Hepatic stellate cell (primary cell): Measurements from ENCODE around the gene TNK1.
A peak's percentile ranks its signal among the peaks of the same experiment; 100 is the strongest.

Experiments used
- DNase-seq: peaks from one replicate; pipeline ENCODE4 v3.0.0; 2011; ENCODE audit warnings: low spot score

TNK1 gene

GRCh38 chr17:7435676-7436555 is 55.0 kb downstream of the TNK1 start:
- DNase-seq = no peak

GRCh38 chr17:7436556-7437368 is 55.9 kb downstream of the TNK1 start:
- DNase-seq = peak; percentile 87

DNA sequence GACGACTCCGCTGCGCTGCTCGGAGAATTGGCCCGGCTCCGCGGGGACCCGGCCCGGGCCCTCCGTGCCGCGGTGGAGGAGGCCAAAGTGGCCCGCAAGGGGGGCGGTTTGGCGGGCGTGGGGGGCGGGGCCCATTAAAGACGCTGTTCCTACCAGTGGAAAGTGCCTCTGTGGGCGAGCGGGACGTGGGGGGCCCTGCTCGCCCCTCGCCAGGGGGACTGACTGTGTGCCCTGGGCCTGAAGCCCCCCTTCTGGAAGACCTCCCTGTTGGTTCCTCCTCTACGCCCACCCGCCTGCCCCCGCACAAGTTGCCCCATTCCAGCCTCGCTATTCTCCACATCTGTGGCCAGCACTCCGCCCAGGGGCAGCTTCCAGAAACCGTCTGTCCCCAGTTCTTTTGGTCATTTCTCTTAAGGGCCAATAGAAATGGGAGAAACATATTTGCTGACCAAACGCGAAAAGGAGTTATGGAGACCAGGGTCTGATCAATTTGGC is 56.5 kb downstream of the TNK1 start:
- DNase-seq = no peak

DNA sequence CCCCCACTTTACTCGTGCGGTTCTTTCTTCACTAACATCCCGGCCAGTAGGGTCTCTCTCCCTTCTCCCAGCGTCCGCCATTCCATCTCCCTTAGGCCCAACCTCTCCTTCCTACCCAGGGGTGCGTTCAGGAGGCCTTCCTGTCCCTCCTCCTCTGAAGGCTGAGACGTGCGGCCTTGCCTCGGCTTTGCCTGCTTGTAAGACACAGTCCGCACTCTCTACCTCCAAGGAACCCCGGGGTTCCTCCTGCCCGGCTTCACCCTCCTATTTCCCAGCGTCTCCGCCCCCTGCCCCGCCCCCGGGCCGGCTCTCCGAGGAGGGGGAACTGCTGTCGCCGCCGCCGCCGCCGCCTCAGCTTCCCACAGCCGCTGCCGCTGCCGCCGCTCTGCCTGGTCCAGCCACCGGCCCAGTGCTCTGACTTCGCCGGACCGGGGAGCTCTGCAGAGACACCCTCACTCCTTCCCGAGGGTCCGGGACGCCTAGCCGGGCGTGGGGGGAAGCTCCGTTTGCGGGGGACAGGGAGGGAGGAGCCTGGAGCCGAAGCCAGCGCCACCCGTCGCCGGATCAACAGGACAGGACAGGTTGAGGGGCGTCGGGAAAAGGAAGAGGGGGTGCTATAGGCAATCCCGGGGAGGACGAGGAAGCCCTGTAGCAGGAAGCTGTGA is 57.2 kb downstream of the TNK1 start:
- DNase-seq = no peak

DNA sequence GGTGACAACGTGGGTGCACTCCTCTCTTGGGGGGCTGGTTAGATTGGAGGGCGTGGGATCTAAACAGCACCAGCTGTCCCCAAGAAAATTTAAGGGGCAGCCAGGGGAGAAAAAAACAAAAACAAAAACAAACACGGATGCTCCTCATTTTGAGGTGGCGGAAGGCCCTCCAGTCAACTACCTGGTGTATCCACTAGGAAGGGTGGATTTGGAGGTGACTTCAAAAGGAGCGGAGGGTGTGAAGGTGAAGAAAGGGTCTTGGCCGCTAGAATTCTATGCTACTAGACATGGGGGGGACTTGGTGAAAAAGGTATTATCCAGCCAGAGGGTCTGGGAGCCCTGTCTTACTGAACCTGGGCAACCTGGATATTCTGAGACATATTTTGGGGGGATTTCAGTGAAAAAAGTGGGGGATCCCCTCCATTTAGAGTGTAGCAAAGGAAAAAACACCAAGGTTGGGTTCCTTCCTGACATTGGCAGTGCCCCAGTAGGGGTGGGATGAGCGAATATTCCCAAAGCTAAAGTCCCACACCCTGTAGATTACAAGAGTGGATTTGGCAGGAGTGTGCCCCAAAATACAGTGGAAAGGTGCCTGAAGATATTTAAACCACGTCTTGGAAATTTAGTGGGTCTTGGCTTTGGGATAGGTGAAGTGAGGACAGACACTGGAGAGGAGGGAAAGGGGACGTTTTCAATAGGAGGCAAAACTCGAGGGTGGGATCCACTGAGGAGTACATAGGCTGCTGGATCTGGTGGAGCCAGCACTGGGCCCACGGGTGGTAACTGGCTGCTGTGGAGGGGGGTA is 58.0 kb downstream of the TNK1 start:
- DNase-seq = no peak
